HepG2 (cell line): ENCODE measurements around the gene VPS13C. TPM values are rescaled to one million over a fixed set of nuclear protein-coding genes. Genes with fewer than 3 reads are reported as not detected.
A peak's percentile ranks its signal among the peaks of the same experiment; 100 is the strongest.

Source experiments
- ATAC-seq: fragments of 200-7000 bp; cut with Tn5 transposase; 3 replicates; pipeline ENCODE4 v1.9.1; 2020; ENCODE audit warnings: mild to moderate bottlenecking, moderate library complexity
- BruUV-seq: library from RNA; stranded (reverse); fragments of 400-500 nt; replicated peaks from 2 replicates; lab custom pipeline; 2021; lab: Mats Ljungman, UMichigan
- CTCF ChIA-PET: fragments of 300-600 bp; formaldehyde crosslinking; extraction: SDS; loops from one replicate; lab custom pipeline; 2021; ENCODE audit warnings: low total read pairs, inconsistent platforms, low intra/inter-chr PET ratio; lab: Yijun Ruan, JAX
- POLR2A ChIA-PET: fragments of 350-600 bp; sonication (Branson Sonifier 250); formaldehyde crosslinking; loops from one replicate; lab custom pipeline; 2020; ENCODE audit warnings: antibody characterized with exemption, inconsistent platforms; lab: Yijun Ruan, JAX
- DNase-seq: peaks from one replicate; pipeline ENCODE4 v3.0.0-alpha.2; 2015; ENCODE audit warnings: low spot score
- FAIRE-seq: peaks from 3 replicates; lab custom pipeline; 2011; peaks lifted over from hg19 to GRCh38; lab: Jason Lieb, UNC
- H2AFZ ChIP-seq: one replicate; pipeline ENCODE4 v1.6.1; 2011; ENCODE audit warnings: low read length, inconsistent platforms
- H3K27ac ChIP-seq: fragments of 300-600 bp; 3 replicates; pipeline ENCODE4 v1.8.0; 2011; ENCODE audit warnings: mixed run types, mild to moderate bottlenecking, mixed read lengths, low read length, inconsistent platforms; ENCODE audit not compliant: insufficient read depth; ENCODE audit errors: extremely low read length
- H3K27me3 ChIP-seq, 2 experiments: fragments of 200-600 bp in 1 of 2; 2 replicates in 1 of 2; 3 replicates in 1 of 2; pipeline versions ENCODE4 v1.6.0 to v1.8.0; 2011; ENCODE audit warnings: low read length in 2 of 2, mild to moderate bottlenecking in 2 of 2, moderate library complexity in 2 of 2, inconsistent platforms in 1 of 2; ENCODE audit not compliant: insufficient read depth in 2 of 2, control insufficient read depth in 1 of 2
- H3K36me3 ChIP-seq, 2 experiments: fragments of 200-600 bp in 1 of 2; replicated peaks in 1 of 2; 2 replicates in 1 of 2; 3 replicates in 1 of 2; pipeline versions ENCODE4 v1.5.1 to v1.8.0; 2011; ENCODE audit warnings: low read length in 2 of 2, inconsistent platforms in 1 of 2; ENCODE audit not compliant: insufficient read depth in 2 of 2, control insufficient read depth in 1 of 2
- H3K4me1 ChIP-seq: 2 replicates; pipeline ENCODE4 v1.5.1; 2012; ENCODE audit warnings: low read length, inconsistent platforms; ENCODE audit not compliant: insufficient read depth
- H3K4me2 ChIP-seq: 2 replicates; pipeline ENCODE4 v1.6.0; 2011; ENCODE audit warnings: low read depth, low read length, inconsistent platforms
- H3K4me3 ChIP-seq, 3 experiments: fragments of 200-600 bp in 1 of 3; sonication (generic), shearing (Covaris generic) in 1 of 3; replicated peaks in 1 of 3; 2 replicates each; pipeline ENCODE4 v1.5.1; 2011 to 2016; ENCODE audit warnings: low read length in 3 of 3, inconsistent platforms in 2 of 3, low read depth in 2 of 3, mild to moderate bottlenecking in 2 of 3, control low read depth in 1 of 3, mixed read lengths in 1 of 3; ENCODE audit not compliant: insufficient read depth in 1 of 3
- H3K79me2 ChIP-seq: one replicate; pipeline ENCODE4 v1.6.1; 2011; ENCODE audit warnings: low read length, inconsistent platforms; ENCODE audit not compliant: insufficient read depth
- H3K9ac ChIP-seq: 2 replicates; pipeline ENCODE4 v1.6.0; 2011; ENCODE audit warnings: mild to moderate bottlenecking, low read depth, low read length, inconsistent platforms; ENCODE audit not compliant: insufficient read depth
- H3K9me3 ChIP-seq: 2 replicates; pipeline ENCODE4 v1.5.1; 2012; ENCODE audit warnings: mild to moderate bottlenecking, low read length
- H4K20me1 ChIP-seq: 2 replicates; pipeline ENCODE4 v1.6.0; 2011; ENCODE audit warnings: inconsistent platforms, mild to moderate bottlenecking, low read length, moderate library complexity; ENCODE audit not compliant: insufficient read depth
- ELF3 ChIP-seq: IDR thresholded peaks from 2 replicates; pipeline ENCODE4 v1.6.1; 2016; ENCODE audit warnings: missing genetic modification reagents, missing compliant biosample characterization
- FOXJ3 ChIP-seq: sonication (generic); formaldehyde crosslinking; IDR thresholded peaks from 2 replicates; pipeline ENCODE4 v1.4.0; 2020; ENCODE audit warnings: missing genetic modification reagents, mild to moderate bottlenecking, borderline replicate concordance
- MEF2D ChIP-seq: sonication (generic); formaldehyde crosslinking; IDR thresholded peaks from 2 replicates; pipeline ENCODE4 v1.5.1; 2020; ENCODE audit warnings: mild to moderate bottlenecking, missing genetic modification reagents
- MTA1 ChIP-seq: sonication (generic); formaldehyde crosslinking; IDR thresholded peaks from 2 replicates; pipeline ENCODE4 v1.4.0; 2020; ENCODE audit warnings: missing genetic modification reagents, mild to moderate bottlenecking, borderline replicate concordance
- SMAD9 ChIP-seq: sonication (generic); formaldehyde crosslinking; IDR thresholded peaks from 2 replicates; pipeline ENCODE4 v1.5.1; 2020; ENCODE audit warnings: mild to moderate bottlenecking, missing genetic modification reagents
- TBP ChIP-seq: sonication (generic); formaldehyde crosslinking; IDR thresholded peaks from 2 replicates; pipeline ENCODE4 v1.5.0; 2020; ENCODE audit warnings: missing genetic modification reagents
- TBX3 ChIP-seq: fragments of 450-650 bp; IDR thresholded peaks from 2 replicates; pipeline ENCODE4 v1.6.1; 2017; ENCODE audit warnings: antibody characterized with exemption, mild to moderate bottlenecking, inconsistent platforms, borderline replicate concordance
- TCF7 ChIP-seq: sonication (generic); IDR thresholded peaks from 2 replicates; pipeline ENCODE4 v1.6.1; 2016; ENCODE audit warnings: antibody characterized with exemption, low read depth
- ZBTB38 ChIP-seq: sonication (generic); formaldehyde crosslinking; IDR thresholded peaks from 2 replicates; pipeline ENCODE4 v1.5.1; 2020; ENCODE audit warnings: mild to moderate bottlenecking, missing genetic modification reagents
- ZEB1 ChIP-seq: IDR thresholded peaks from 2 replicates; pipeline ENCODE4 v1.6.1; 2012; ENCODE audit warnings: mild to moderate bottlenecking, low read depth, inconsistent platforms; ENCODE audit not compliant: insufficient replicate concordance
- ZNF335 ChIP-seq: sonication (generic); formaldehyde crosslinking; IDR thresholded peaks from 2 replicates; pipeline ENCODE4 v1.4.0; 2020; ENCODE audit warnings: missing genetic modification reagents
- WGBS: methylation state at CpG from one replicate; pipeline ENCODE4 v1.1.6; 2017; ENCODE audit warnings: low lambda C conversion rate; 5-methylcytosine and 5-hydroxymethylcytosine counted together
- in situ Hi-C: cut with HindIII; loops from 2 replicates; pipeline ENCODE4 v1.10.0; 2017; ENCODE audit warnings: low pct_unique_long_range_greater_than_20kb; ENCODE audit not compliant: extremely low pct_ligation_motif_present
- intact Hi-C: fragments of 100-400 bp; cut with micrococcal nuclease; formaldehyde crosslinking; loops from one replicate; pipeline ENCODE4 v1.10.0; 2022; ENCODE audit not compliant: unreplicated experiment
- polyA plus RNA-seq, 8 experiments: library from polyadenylated mRNA; depleted of rRNA in 3 of 8; stranded (reverse) in 7 of 8; unstranded in 1 of 8; fragments of >200 nt; fragmentation: Illumina TruSeq in 4 of 8; extraction: Trizol in 4 of 8; gene quantifications; 2 replicates each; pipeline versions ENCODE4 v1.2.1 to v1.2.3, GENCODE V29; 2011 to 2016; ENCODE audit warnings: low read depth in 4 of 8, missing spikeins in 1 of 8, mixed read lengths in 1 of 8; ENCODE audit not compliant: insufficient read depth in 1 of 8
- total RNA-seq, 5 experiments: library from RNA; depleted of rRNA; stranded (reverse); fragments of >200 nt; fragmentation: Illumina TruSeq; extraction: Trizol; gene quantifications; 2 replicates each; pipeline ENCODE4 v1.2.3, GENCODE V29; 2016; ENCODE audit warnings: low read depth in 1 of 5
- TF ChIP-seq, protein P1 (sequence below): sonication (generic); formaldehyde crosslinking; IDR thresholded peaks from 2 replicates; pipeline ENCODE4 v1.8.0; 2022; ENCODE audit warnings: mild to moderate bottlenecking, missing genetic modification reagents; ENCODE audit not compliant: insufficient replicate concordance
- TF ChIP-seq, protein P2 (sequence below): sonication (generic); formaldehyde crosslinking; IDR thresholded peaks from 2 replicates; pipeline ENCODE4 v1.5.1; 2020; ENCODE audit warnings: mild to moderate bottlenecking, missing genetic modification reagents, borderline replicate concordance
- TF ChIP-seq, protein P3 (sequence below): sonication (generic); formaldehyde crosslinking; IDR thresholded peaks from 2 replicates; pipeline ENCODE4 v1.4.0; 2020; ENCODE audit warnings: missing genetic modification reagents, borderline replicate concordance

Gene VPS13C
- total and polyA plus RNA-seq, 2 of the 13 experiments (the other 11 are each of a cell fraction or from before 2014, with no cell fraction given), result 10.9 to 26.8 TPM

DNA sequence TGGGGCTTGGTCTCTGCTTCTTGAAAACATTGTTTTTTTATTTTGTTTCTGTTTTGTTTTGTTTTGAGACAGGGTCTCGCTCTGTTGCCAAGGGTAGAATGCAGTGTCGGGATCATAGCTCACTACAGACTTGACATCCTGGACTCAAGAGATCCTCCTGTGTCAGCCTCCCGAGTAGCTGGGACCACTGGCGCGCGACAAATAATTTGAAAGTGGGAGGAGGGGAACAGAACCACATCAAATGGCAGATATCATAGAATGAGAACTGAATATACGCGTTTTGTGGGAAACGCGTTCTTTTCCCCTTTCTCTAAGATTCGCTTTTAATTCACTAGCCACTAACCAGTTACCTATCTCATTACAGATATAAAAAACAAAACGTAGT is 641 bp upstream of the VPS13C start:
- in situ Hi-C loops, result no loop called here
- ATAC-seq (no peak), DNase-seq (no peak), FAIRE-seq (no peak)
- Histone ChIP-seq H3K4me1 (peaks cover 20% of the 10 kb centered on the region), H3K4me2 (peak overlapping the region; percentile 95), H2AFZ (peak overlapping the region; percentile 73), H3K79me2 (peaks cover 26% of the 10 kb centered on the region), H3K9ac (peak overlapping the region; percentile 83; the same call in 1 of the 2 replicates), H3K9me3 (no peaks in the 10 kb centered on the region), H4K20me1 (no peaks in the 10 kb centered on the region), H3K27me3 (peaks cover 0 to 3% of the 10 kb centered on the region in 2 experiments; a peak in 1 of 5 replicates), H3K36me3 (no peaks in the 10 kb centered on the region), H3K27ac (peak overlapping the region; percentile 75)
- BruUV-seq, result no TSS peak
- intact Hi-C loops, result no loop called here
- ChIA-PET POLR2A (interaction anchor here (1.0 kb wide), 1 partner anchor 13 kb away, joined by 3 read pairs; no protein-coding TSS in a partner anchor), CTCF (no interaction called here)
- WGBS, result 9% methylated on average over 12 of the region's 12 CpGs
- 0 out of 2 replicates have a peak, but pooled peaks have one; percentile 3 for TF ChIP-seq FOXJ3
- 0 out of 2 replicates have a peak, but pooled peaks have one; percentile 10 for TF ChIP-seq SMAD9
- TF ChIP-seq TBP (CRISPR knock-in tag), result no peak
- TF ChIP-seq ZBTB38 (CRISPR knock-in tag), result no peak
- TF ChIP-seq ZNF335 (CRISPR knock-in tag), result no peak
- no peak for TF ChIP-seq MTA1 (CRISPR knock-in tag)
- TF ChIP-seq TBX3, result no peak
- no peak for TF ChIP-seq TCF7
- no peak for TF ChIP-seq ELF3 (CRISPR knock-in tag)
- TF ChIP-seq MEF2D (CRISPR knock-in tag), result 0 out of 2 replicates have a peak, but pooled peaks have one; percentile 8
- TF ChIP-seq, protein P1, sequence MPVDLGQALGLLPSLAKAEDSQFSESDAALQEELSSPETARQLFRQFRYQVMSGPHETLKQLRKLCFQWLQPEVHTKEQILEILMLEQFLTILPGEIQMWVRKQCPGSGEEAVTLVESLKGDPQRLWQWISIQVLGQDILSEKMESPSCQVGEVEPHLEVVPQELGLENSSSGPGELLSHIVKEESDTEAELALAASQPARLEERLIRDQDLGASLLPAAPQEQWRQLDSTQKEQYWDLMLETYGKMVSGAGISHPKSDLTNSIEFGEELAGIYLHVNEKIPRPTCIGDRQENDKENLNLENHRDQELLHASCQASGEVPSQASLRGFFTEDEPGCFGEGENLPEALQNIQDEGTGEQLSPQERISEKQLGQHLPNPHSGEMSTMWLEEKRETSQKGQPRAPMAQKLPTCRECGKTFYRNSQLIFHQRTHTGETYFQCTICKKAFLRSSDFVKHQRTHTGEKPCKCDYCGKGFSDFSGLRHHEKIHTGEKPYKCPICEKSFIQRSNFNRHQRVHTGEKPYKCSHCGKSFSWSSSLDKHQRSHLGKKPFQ (CRISPR knock-in tag), result peak; percentile 36
- TF ChIP-seq, protein P2, sequence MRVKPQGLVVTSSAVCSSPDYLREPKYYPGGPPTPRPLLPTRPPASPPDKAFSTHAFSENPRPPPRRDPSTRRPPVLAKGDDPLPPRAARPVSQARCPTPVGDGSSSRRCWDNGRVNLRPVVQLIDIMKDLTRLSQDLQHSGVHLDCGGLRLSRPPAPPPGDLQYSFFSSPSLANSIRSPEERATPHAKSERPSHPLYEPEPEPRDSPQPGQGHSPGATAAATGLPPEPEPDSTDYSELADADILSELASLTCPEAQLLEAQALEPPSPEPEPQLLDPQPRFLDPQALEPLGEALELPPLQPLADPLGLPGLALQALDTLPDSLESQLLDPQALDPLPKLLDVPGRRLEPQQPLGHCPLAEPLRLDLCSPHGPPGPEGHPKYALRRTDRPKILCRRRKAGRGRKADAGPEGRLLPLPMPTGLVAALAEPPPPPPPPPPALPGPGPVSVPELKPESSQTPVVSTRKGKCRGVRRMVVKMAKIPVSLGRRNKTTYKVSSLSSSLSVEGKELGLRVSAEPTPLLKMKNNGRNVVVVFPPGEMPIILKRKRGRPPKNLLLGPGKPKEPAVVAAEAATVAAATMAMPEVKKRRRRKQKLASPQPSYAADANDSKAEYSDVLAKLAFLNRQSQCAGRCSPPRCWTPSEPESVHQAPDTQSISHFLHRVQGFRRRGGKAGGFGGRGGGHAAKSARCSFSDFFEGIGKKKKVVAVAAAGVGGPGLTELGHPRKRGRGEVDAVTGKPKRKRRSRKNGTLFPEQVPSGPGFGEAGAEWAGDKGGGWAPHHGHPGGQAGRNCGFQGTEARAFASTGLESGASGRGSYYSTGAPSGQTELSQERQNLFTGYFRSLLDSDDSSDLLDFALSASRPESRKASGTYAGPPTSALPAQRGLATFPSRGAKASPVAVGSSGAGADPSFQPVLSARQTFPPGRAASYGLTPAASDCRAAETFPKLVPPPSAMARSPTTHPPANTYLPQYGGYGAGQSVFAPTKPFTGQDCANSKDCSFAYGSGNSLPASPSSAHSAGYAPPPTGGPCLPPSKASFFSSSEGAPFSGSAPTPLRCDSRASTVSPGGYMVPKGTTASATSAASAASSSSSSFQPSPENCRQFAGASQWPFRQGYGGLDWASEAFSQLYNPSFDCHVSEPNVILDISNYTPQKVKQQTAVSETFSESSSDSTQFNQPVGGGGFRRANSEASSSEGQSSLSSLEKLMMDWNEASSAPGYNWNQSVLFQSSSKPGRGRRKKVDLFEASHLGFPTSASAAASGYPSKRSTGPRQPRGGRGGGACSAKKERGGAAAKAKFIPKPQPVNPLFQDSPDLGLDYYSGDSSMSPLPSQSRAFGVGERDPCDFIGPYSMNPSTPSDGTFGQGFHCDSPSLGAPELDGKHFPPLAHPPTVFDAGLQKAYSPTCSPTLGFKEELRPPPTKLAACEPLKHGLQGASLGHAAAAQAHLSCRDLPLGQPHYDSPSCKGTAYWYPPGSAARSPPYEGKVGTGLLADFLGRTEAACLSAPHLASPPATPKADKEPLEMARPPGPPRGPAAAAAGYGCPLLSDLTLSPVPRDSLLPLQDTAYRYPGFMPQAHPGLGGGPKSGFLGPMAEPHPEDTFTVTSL (CRISPR knock-in tag), result 0 out of 2 replicates have a peak, but pooled peaks have one; percentile 14
- TF ChIP-seq, protein P3, sequence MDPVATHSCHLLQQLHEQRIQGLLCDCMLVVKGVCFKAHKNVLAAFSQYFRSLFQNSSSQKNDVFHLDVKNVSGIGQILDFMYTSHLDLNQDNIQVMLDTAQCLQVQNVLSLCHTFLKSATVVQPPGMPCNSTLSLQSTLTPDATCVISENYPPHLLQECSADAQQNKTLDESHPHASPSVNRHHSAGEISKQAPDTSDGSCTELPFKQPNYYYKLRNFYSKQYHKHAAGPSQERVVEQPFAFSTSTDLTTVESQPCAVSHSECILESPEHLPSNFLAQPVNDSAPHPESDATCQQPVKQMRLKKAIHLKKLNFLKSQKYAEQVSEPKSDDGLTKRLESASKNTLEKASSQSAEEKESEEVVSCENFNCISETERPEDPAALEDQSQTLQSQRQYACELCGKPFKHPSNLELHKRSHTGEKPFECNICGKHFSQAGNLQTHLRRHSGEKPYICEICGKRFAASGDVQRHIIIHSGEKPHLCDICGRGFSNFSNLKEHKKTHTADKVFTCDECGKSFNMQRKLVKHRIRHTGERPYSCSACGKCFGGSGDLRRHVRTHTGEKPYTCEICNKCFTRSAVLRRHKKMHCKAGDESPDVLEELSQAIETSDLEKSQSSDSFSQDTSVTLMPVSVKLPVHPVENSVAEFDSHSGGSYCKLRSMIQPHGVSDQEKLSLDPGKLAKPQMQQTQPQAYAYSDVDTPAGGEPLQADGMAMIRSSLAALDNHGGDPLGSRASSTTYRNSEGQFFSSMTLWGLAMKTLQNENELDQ (CRISPR knock-in tag), result no peak
- peak; percentile 2 for TF ChIP-seq ZEB1
- TF ChIP-seq, all 625 proteins: peak for 6
- peak overlapping the region; percentile 35 to 96 (median 45) for H3K4me3 ChIP-seq
